Measurements from ENCODE around the gene COPS3.

- TF ChIP-seq, protein P1, sequence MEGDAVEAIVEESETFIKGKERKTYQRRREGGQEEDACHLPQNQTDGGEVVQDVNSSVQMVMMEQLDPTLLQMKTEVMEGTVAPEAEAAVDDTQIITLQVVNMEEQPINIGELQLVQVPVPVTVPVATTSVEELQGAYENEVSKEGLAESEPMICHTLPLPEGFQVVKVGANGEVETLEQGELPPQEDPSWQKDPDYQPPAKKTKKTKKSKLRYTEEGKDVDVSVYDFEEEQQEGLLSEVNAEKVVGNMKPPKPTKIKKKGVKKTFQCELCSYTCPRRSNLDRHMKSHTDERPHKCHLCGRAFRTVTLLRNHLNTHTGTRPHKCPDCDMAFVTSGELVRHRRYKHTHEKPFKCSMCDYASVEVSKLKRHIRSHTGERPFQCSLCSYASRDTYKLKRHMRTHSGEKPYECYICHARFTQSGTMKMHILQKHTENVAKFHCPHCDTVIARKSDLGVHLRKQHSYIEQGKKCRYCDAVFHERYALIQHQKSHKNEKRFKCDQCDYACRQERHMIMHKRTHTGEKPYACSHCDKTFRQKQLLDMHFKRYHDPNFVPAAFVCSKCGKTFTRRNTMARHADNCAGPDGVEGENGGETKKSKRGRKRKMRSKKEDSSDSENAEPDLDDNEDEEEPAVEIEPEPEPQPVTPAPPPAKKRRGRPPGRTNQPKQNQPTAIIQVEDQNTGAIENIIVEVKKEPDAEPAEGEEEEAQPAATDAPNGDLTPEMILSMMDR (conservative IDR thresholded peaks at IDR 0.05 in 1 of 2, IDR thresholded peaks at IDR 0.05 in 1 of 2; ENCODE audit: extremely low read depth in 1 of 2, insufficient read depth in 1 of 2, low read depth in 1 of 2, low read length in 2 of 2): no peak
- no peak for TF ChIP-seq EZH2 (IDR thresholded peaks at IDR 0.05; ENCODE audit: borderline replicate concordance, low read length)
Measured at GRCh38 chr17:17204635-17205231, 76.3 kb downstream of the COPS3 start.

Data from mammary epithelial cell (primary cell).